K562 (cell line): Measurements from ENCODE around the gene ULBP1. TPM values are rescaled to one million over a fixed set of nuclear protein-coding genes. Genes with fewer than 3 reads are reported as not detected.

Source experiments
- ARID3A ChIP-seq: IDR thresholded peaks from 2 replicates; pipeline ENCODE4 v1.6.1; 2012; ENCODE audit warnings: low read depth, low read length, improper control_type of control experiment, borderline replicate concordance
- BMI1 ChIP-seq: fragments of 150-350 bp; IDR thresholded peaks from 2 replicates; pipeline ENCODE4 v1.6.1; 2014; ENCODE audit warnings: low read length
- CBX1 ChIP-seq: sonication (generic); IDR thresholded peaks from 2 replicates; pipeline ENCODE4 v1.6.1; 2016; ENCODE audit warnings: antibody characterized with exemption, low read depth, mild to moderate bottlenecking
- GTF2E2 ChIP-seq: fragments of 200-800 bp; sonication (Bioruptor generic); IDR thresholded peaks from 2 replicates; pipeline ENCODE4 v1.6.1; 2016; ENCODE audit warnings: missing genetic modification characterization, missing compliant biosample characterization
- HDAC1 ChIP-seq, 2 experiments: fragments of 450-650 bp; IDR thresholded peaks; 2 replicates each; pipeline ENCODE4 v1.6.1; 2016 to 2017; ENCODE audit warnings: inconsistent platforms in 1 of 2, mild to moderate bottlenecking in 1 of 2, moderate library complexity in 1 of 2
- HMGN3 ChIP-seq: IDR thresholded peaks from 2 replicates; pipeline ENCODE4 v1.6.1; 2011; ENCODE audit warnings: borderline replicate concordance, low read depth, mild to moderate bottlenecking, mixed read lengths, low read length; ENCODE audit not compliant: insufficient read length; ENCODE audit errors: extremely low read depth
- RBM34 ChIP-seq: fragments of 200-400 bp; formaldehyde crosslinking; IDR thresholded peaks from 2 replicates; pipeline ENCODE4 v1.6.1; 2018; ENCODE audit warnings: low read length, borderline replicate concordance; ENCODE audit not compliant: insufficient read depth
- SREBF2 ChIP-seq: sonication (generic); formaldehyde crosslinking; IDR thresholded peaks from 2 replicates; pipeline ENCODE4 v1.4.0; 2020; ENCODE audit warnings: mild to moderate bottlenecking, missing genetic modification reagents
- STAT5B ChIP-seq: fragments of 250-450 bp; sonication (Bioruptor Pico); IDR thresholded peaks from 2 replicates; pipeline ENCODE4 v1.8.0; 2021; ENCODE audit warnings: mild to moderate bottlenecking, inconsistent platforms
- TEAD2 ChIP-seq: fragments of 450-650 bp; IDR thresholded peaks from 2 replicates; pipeline ENCODE4 v1.6.1; 2016; ENCODE audit warnings: missing genetic modification characterization, control low read depth, missing compliant biosample characterization
- U2AF2 ChIP-seq: fragments of 200-400 bp; formaldehyde crosslinking; optimal IDR thresholded peaks from 2 replicates; pipeline ENCODE3; 2017; ENCODE audit warnings: low read depth, mild to moderate bottlenecking, low read length
- XRCC3 ChIP-seq: fragments of 450-650 bp; IDR thresholded peaks from 2 replicates; pipeline ENCODE4 v1.6.1; 2017; ENCODE audit warnings: mild to moderate bottlenecking, moderate library complexity
- ZNF212 ChIP-seq: fragments of 450-650 bp; formaldehyde crosslinking; IDR thresholded peaks from 2 replicates; pipeline ENCODE4 v1.4.0; 2020; ENCODE audit warnings: mild to moderate bottlenecking
- ZNF277 ChIP-seq: fragments of 250-450 bp; sonication (Bioruptor Pico); IDR thresholded peaks from 2 replicates; pipeline ENCODE4 v1.8.0; 2022; ENCODE audit warnings: inconsistent platforms, mild to moderate bottlenecking, moderate library complexity, borderline replicate concordance
- ZNF507 ChIP-seq: conservative IDR thresholded peaks from 2 replicates; pipeline ENCODE4 v1.6.1; 2017; ENCODE audit warnings: missing genetic modification characterization, missing compliant biosample characterization
- polyA plus RNA-seq, 8 experiments: library from polyadenylated mRNA; depleted of rRNA in 4 of 8; stranded (reverse) in 5 of 8; unstranded in 3 of 8; fragments of >200 nt; fragmentation: Nextera tagmentation in 2 of 8; fragmentation: Illumina TruSeq in 1 of 8; extraction: Ambion mirVana in 2 of 8; extraction: Trizol in 1 of 8; gene quantifications; 2 replicates each; pipeline versions ENCODE4 v1.2.1 to v1.2.3, GENCODE V29; 2011 to 2014; ENCODE audit warnings: inconsistent platforms in 1 of 8, missing spikeins in 1 of 8
- total RNA-seq, 7 experiments: library from RNA; depleted of rRNA in 6 of 7; stranded (reverse); fragments of >200 nt in 6 of 7; fragmentation: Illumina TruSeq in 2 of 7; extraction: Trizol in 2 of 7; gene quantifications; 2 replicates each; pipeline versions ENCODE4 v1.2.1 to v1.2.3, GENCODE V29; 2011 to 2021; ENCODE audit warnings: low replicate concordance in 1 of 7
- TF ChIP-seq, protein P1 (sequence below), 2 experiments: fragments of 450-650 bp; formaldehyde crosslinking in 1 of 2; IDR thresholded peaks; 2 replicates each; pipeline versions ENCODE4 v1.4.0 to v1.6.1; 2014 to 2020; ENCODE audit warnings: mild to moderate bottlenecking in 2 of 2, borderline replicate concordance in 1 of 2, low read depth in 1 of 2
- TF ChIP-seq, protein P2 (sequence below): sonication (generic); formaldehyde crosslinking; IDR thresholded peaks from 2 replicates; pipeline ENCODE4 v1.8.0; 2022; ENCODE audit warnings: mild to moderate bottlenecking, low read depth, missing genetic modification reagents

Gene ULBP1
- total and polyA plus RNA-seq, 9 of the 15 experiments (the other 6 are each of a cell fraction or from before 2014, with no cell fraction given): 0.33 to 6.0 (median 2.5) TPM

- TF ChIP-seq, protein P1, sequence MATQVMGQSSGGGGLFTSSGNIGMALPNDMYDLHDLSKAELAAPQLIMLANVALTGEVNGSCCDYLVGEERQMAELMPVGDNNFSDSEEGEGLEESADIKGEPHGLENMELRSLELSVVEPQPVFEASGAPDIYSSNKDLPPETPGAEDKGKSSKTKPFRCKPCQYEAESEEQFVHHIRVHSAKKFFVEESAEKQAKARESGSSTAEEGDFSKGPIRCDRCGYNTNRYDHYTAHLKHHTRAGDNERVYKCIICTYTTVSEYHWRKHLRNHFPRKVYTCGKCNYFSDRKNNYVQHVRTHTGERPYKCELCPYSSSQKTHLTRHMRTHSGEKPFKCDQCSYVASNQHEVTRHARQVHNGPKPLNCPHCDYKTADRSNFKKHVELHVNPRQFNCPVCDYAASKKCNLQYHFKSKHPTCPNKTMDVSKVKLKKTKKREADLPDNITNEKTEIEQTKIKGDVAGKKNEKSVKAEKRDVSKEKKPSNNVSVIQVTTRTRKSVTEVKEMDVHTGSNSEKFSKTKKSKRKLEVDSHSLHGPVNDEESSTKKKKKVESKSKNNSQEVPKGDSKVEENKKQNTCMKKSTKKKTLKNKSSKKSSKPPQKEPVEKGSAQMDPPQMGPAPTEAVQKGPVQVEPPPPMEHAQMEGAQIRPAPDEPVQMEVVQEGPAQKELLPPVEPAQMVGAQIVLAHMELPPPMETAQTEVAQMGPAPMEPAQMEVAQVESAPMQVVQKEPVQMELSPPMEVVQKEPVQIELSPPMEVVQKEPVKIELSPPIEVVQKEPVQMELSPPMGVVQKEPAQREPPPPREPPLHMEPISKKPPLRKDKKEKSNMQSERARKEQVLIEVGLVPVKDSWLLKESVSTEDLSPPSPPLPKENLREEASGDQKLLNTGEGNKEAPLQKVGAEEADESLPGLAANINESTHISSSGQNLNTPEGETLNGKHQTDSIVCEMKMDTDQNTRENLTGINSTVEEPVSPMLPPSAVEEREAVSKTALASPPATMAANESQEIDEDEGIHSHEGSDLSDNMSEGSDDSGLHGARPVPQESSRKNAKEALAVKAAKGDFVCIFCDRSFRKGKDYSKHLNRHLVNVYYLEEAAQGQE (IDR thresholded peaks at IDR 0.05; ENCODE audit: borderline replicate concordance): no peak
- TF ChIP-seq, protein P1 (CRISPR knock-in tag; IDR thresholded peaks at IDR 0.05; ENCODE audit: low read depth): no peak
- TF ChIP-seq GTF2E2 (tag) (no peak), HDAC1 (IDR thresholded peaks at IDR 0.05) (no peak), HMGN3 (no peak), STAT5B (CRISPR knock-in tag) (no peak), ZNF212 (CRISPR knock-in tag) (no peak), BMI1 (0 out of 2 replicates have a peak, but pooled peaks have one; percentile 10), ZNF507 (tag) (no peak), ARID3A (no peak), CBX1 (no peak), SREBF2 (CRISPR knock-in tag) (no peak), TEAD2 (no peak), XRCC3 (no peak), RBM34 (no peak), U2AF2 (no peak), ZNF277 (CRISPR knock-in tag) (no peak)
- TF ChIP-seq, protein P2, sequence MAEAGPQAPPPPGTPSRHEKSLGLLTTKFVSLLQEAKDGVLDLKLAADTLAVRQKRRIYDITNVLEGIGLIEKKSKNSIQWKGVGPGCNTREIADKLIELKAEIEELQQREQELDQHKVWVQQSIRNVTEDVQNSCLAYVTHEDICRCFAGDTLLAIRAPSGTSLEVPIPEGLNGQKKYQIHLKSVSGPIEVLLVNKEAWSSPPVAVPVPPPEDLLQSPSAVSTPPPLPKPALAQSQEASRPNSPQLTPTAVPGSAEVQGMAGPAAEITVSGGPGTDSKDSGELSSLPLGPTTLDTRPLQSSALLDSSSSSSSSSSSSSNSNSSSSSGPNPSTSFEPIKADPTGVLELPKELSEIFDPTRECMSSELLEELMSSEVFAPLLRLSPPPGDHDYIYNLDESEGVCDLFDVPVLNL (CRISPR knock-in tag): no peak
Observed at GRCh38 chr6:149963212-149963461, 606 bp upstream of the ULBP1 start (continued).
